Mesendoderm (in vitro differentiated cells): ENCODE measurements around the gene UNC13A.

Source experiments
- DNase-seq: peaks from one replicate; pipeline ENCODE4 v3.0.0; 2013
- H2AK5ac ChIP-seq: 2 replicates; pipeline ENCODE4 v1.6.1; 2013; ENCODE audit warnings: low read length, inconsistent platforms
- H2BK120ac ChIP-seq: 2 replicates; pipeline ENCODE4 v1.6.1; 2013; ENCODE audit warnings: low read depth, mild to moderate bottlenecking, low read length, moderate library complexity, mixed read lengths
- H2BK15ac ChIP-seq: replicated peaks from 2 replicates; pipeline ENCODE4 v1.6.1; 2013; ENCODE audit warnings: low read depth, mild to moderate bottlenecking, moderate library complexity
- H2BK5ac ChIP-seq: 2 replicates; pipeline ENCODE4 v1.6.1; 2013; ENCODE audit warnings: low read length, inconsistent platforms
- H3K18ac ChIP-seq: 2 replicates; pipeline ENCODE4 v1.6.1; 2013; ENCODE audit warnings: mild to moderate bottlenecking, low read length, mixed read lengths
- H3K23ac ChIP-seq: one replicate; pipeline ENCODE4 v1.6.1; 2013; ENCODE audit warnings: low read length
- H3K27ac ChIP-seq: 2 replicates; pipeline ENCODE4 v1.5.1; 2013; ENCODE audit warnings: low read depth, mild to moderate bottlenecking, inconsistent platforms, low read length, moderate library complexity
- H3K27me3 ChIP-seq: 2 replicates; pipeline ENCODE4 v1.6.1; 2013; ENCODE audit warnings: low read length, control low read depth, mild to moderate bottlenecking, inconsistent platforms; ENCODE audit not compliant: insufficient read depth, poor library complexity
- H3K36me3 ChIP-seq: 2 replicates; pipeline ENCODE4 v1.6.1; 2013; ENCODE audit warnings: low read length, inconsistent platforms; ENCODE audit not compliant: control insufficient read depth, insufficient read depth
- H3K4ac ChIP-seq: one replicate; pipeline ENCODE4 v1.6.1; 2013; ENCODE audit warnings: low read depth, mild to moderate bottlenecking, low read length, moderate library complexity
- H3K4me1 ChIP-seq: 2 replicates; pipeline ENCODE4 v1.6.1; 2013; ENCODE audit warnings: low read depth, low read length, inconsistent platforms; ENCODE audit not compliant: control insufficient read depth
- H3K4me2 ChIP-seq: 2 replicates; pipeline ENCODE4 v1.6.1; 2013; ENCODE audit warnings: low read length
- H3K4me3 ChIP-seq: 2 replicates; pipeline ENCODE4 v1.5.1; 2013; ENCODE audit warnings: mild to moderate bottlenecking, low read length
- H3K56ac ChIP-seq: one replicate; pipeline ENCODE4 v1.6.1; 2013; ENCODE audit warnings: low read length
- H3K79me1 ChIP-seq: 2 replicates; pipeline ENCODE4 v1.6.1; 2013; ENCODE audit warnings: low read length, inconsistent platforms
- H3K79me2 ChIP-seq: 2 replicates; pipeline ENCODE4 v1.6.1; 2013; ENCODE audit warnings: mild to moderate bottlenecking, low read length; ENCODE audit not compliant: control insufficient read depth, insufficient read depth
- H3K9ac ChIP-seq: 2 replicates; pipeline ENCODE4 v1.6.1; 2013; ENCODE audit warnings: low read length, inconsistent platforms
- H4K5ac ChIP-seq: one replicate; pipeline ENCODE4 v1.6.1; 2013; ENCODE audit warnings: low read length
- H4K8ac ChIP-seq: one replicate; pipeline ENCODE4 v1.6.1; 2013; ENCODE audit warnings: low read depth, mild to moderate bottlenecking, control low read depth, low read length, moderate library complexity
- WGBS: extraction: QIAGEN DNeasy Blood & Tissue Kit; methylation state at CpG from one replicate; pipeline ENCODE4 v1.1.7; 2013; ENCODE audit warnings: low lambda C conversion rate, missing lambda C conversion rate; ENCODE audit not compliant: insufficient coverage; ENCODE audit errors: extremely low coverage; 5-methylcytosine and 5-hydroxymethylcytosine counted together

The UNC13A gene

DNA sequence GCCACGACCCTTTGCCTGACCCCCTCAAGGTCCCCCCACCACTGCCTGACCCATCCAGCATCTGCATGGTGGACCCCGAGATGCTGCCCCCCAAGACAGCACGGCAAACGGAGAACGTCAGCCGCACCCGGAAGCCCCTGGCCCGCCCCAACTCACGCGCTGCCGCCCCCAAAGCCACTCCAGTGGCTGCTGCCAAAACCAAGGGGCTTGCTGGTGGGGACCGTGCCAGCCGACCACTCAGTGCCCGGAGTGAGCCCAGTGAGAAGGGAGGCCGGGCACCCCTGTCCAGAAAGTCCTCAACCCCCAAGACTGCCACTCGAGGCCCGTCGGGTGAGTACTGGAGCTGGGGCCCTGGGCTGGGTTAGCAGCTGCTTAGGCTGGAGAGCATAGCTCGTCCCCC, 39.7 kb upstream of the UNC13A start:
- H3K79me2 ChIP-seq = peaks cover 7% of the 10 kb centered on the region
- no peak overlapping the region for H4K8ac ChIP-seq
- no peak overlapping the region for H3K27ac ChIP-seq
- no peak overlapping the region for H2BK120ac ChIP-seq
- H3K4me1 ChIP-seq = no peaks in the 10 kb centered on the region
- no peak overlapping the region for H3K9ac ChIP-seq
- H2BK15ac ChIP-seq = no peak overlapping the region
- H3K18ac ChIP-seq = no peak overlapping the region
- H3K23ac ChIP-seq = no peak overlapping the region
- no peak overlapping the region for H3K4me2 ChIP-seq
- H3K36me3 ChIP-seq = peaks cover 19% of the 10 kb centered on the region
- H3K79me1 ChIP-seq = peaks cover 10% of the 10 kb centered on the region
- no peak overlapping the region for H3K4me3 ChIP-seq
- H4K5ac ChIP-seq = no peak overlapping the region
- no peak for DNase-seq
- no peak overlapping the region for H2BK5ac ChIP-seq
- no peak overlapping the region for H2AK5ac ChIP-seq
- WGBS = no CpG with 5 or more reads among the region's 19 CpGs
- H3K56ac ChIP-seq = no peak overlapping the region
- no peak overlapping the region for H3K4ac ChIP-seq
- H3K27me3 ChIP-seq = no peaks in the 10 kb centered on the region

DNA sequence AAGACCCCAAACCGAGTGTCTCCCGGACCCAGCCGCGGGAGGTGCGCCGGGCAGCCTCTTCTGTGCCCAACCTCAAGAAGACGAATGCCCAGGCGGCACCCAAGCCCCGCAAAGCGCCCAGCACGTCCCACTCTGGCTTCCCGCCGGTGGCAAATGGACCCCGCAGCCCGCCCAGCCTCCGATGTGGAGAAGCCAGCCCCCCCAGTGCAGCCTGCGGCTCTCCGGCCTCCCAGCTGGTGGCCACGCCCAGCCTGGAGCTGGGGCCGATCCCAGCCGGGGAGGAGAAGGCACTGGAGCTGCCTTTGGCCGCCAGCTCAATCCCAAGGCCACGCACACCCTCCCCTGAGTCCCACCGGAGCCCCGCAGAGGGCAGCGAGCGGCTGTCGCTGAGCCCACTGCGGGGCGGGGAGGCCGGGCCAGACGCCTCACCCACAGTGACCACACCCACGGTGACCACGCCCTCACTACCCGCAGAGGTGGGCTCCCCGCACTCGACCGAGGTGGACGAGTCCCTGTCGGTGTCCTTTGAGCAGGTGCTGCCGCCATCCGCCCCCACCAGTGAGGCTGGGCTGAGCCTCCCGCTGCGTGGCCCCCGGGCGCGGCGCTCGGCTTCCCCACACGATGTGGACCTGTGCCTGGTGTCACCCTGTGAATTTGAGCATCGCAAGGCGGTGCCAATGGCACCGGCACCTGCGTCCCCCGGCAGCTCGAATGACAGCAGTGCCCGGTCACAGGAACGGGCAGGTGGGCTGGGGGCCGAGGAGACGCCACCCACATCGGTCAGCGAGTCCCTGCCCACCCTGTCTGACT, 39.0 kb upstream of the UNC13A start:
- no peak overlapping the region for H3K9ac ChIP-seq
- H4K5ac ChIP-seq = no peak overlapping the region
- H3K4me3 ChIP-seq = no peak overlapping the region
- no CpG with 5 or more reads among the region's 62 CpGs for WGBS
- peaks cover 7% of the 10 kb centered on the region for H3K79me1 ChIP-seq
- H3K18ac ChIP-seq = no peak overlapping the region
- DNase-seq = no peak
- H3K4me2 ChIP-seq = no peak overlapping the region
- H3K27ac ChIP-seq = no peak overlapping the region
- H2BK5ac ChIP-seq = no peak overlapping the region
- H4K8ac ChIP-seq = no peak overlapping the region
- H3K56ac ChIP-seq = no peak overlapping the region
- H3K4me1 ChIP-seq = no peaks in the 10 kb centered on the region
- H3K4ac ChIP-seq = no peak overlapping the region
- H2BK15ac ChIP-seq = no peak overlapping the region
- H2AK5ac ChIP-seq = no peak overlapping the region
- H2BK120ac ChIP-seq = no peak overlapping the region
- H3K23ac ChIP-seq = no peak overlapping the region
- H3K79me2 ChIP-seq = peaks cover 5% of the 10 kb centered on the region
- no peaks in the 10 kb centered on the region for H3K27me3 ChIP-seq
- H3K36me3 ChIP-seq = peaks cover 18% of the 10 kb centered on the region

DNA sequence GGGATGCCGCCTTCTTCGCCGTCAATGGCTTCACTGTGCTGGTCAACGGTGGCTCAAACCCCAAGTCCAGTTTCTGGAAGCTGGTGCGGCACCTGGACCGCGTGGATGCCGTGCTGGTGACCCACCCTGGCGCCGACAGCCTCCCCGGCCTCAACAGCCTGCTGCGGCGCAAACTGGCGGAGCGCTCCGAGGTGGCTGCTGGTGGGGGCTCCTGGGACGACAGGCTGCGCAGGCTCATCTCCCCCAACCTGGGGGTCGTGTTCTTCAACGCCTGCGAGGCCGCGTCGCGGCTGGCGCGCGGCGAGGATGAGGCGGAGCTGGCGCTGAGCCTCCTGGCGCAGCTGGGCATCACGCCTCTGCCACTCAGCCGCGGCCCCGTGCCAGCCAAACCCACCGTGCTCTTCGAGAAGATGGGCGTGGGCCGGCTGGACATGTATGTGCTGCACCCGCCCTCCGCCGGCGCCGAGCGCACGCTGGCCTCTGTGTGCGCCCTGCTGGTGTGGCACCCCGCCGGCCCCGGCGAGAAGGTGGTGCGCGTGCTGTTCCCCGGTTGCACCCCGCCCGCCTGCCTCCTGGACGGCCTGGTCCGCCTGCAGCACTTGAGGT, 38.1 kb upstream of the UNC13A start:
- H3K4me3 ChIP-seq = no peak overlapping the region
- H3K56ac ChIP-seq = no peak overlapping the region
- no peaks in the 10 kb centered on the region for H3K27me3 ChIP-seq
- H2AK5ac ChIP-seq = no peak overlapping the region
- H3K79me2 ChIP-seq = peaks cover 13% of the 10 kb centered on the region
- no peak overlapping the region for H3K23ac ChIP-seq
- H2BK5ac ChIP-seq = no peak overlapping the region
- H3K4me1 ChIP-seq = no peaks in the 10 kb centered on the region
- H3K27ac ChIP-seq = no peak overlapping the region
- no CpG with 5 or more reads among the region's 59 CpGs for WGBS
- no peak overlapping the region for H3K4me2 ChIP-seq
- no peak overlapping the region for H2BK120ac ChIP-seq
- no peak overlapping the region for H2BK15ac ChIP-seq
- H4K8ac ChIP-seq = no peak overlapping the region
- no peak for DNase-seq
- peaks cover 18% of the 10 kb centered on the region for H3K36me3 ChIP-seq
- H4K5ac ChIP-seq = no peak overlapping the region
- peaks cover 10% of the 10 kb centered on the region for H3K79me1 ChIP-seq
- H3K18ac ChIP-seq = no peak overlapping the region
- H3K9ac ChIP-seq = no peak overlapping the region
- H3K4ac ChIP-seq = no peak overlapping the region

DNA sequence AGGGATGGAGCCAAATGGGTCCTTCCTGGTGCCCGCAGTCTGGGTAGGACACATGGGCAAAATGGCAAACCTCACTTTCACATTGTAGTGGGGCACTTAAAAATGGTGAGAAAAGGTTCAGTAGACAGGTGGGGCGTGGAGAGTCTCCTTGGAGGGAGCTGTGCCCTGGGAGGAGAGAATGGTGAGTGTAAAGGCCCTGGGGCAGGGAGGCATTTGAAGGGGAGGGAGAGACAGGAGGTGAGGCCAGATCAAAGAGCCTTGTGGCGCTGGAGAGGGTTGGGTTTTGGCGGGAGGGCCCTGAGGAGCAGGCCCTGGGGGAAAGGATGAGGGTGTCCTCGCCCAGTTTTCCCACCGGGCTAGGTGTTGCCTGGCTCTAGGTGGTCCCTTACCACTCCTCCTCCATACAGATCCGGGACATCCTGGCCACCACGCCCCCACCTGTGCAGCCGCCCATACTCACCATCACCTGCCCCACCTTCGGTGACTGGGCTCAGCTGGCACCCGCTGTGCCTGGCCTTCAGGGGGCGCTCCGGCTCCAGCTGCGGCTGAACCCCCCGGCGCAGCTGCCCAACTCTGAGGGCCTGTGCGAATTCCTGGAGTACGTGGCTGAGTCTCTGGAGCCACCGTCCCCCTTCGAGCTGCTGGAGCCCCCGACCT, 37.4 kb upstream of the UNC13A start:
- DNase-seq = no peak
- no peak overlapping the region for H3K4ac ChIP-seq

DNA sequence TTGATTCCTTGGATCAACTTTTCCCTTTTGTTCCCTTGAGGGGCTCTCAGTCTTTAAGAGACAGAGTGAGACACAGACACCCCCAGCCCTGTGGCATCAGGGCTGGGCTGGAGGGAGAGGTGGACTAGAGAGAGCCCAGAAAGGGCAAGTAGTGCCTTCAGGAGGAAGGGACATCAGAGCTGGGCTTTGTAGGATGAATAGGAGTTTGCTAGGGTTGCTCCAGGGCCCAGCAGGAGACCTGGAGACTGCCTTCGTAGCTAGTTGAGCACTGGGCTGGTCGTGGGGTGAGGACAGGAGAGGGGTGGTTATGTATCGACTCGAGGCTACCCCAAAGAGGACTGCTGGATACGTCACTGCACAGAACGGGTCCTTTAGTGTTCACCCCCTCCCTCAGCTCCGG, 36.5 kb upstream of the UNC13A start:
- no peak for DNase-seq
- H3K36me3 ChIP-seq = peaks cover 14% of the 10 kb centered on the region
- no peak overlapping the region for H3K9ac ChIP-seq
- H3K27me3 ChIP-seq = no peaks in the 10 kb centered on the region
- H3K4me1 ChIP-seq = peaks cover 4% of the 10 kb centered on the region
- no peak overlapping the region for H2BK5ac ChIP-seq
- H3K18ac ChIP-seq = no peak overlapping the region
- H2BK15ac ChIP-seq = no peak overlapping the region
- no peak overlapping the region for H3K4ac ChIP-seq
- H3K23ac ChIP-seq = no peak overlapping the region
- no peak overlapping the region for H2AK5ac ChIP-seq
- H3K4me3 ChIP-seq = no peak overlapping the region
- H3K27ac ChIP-seq = no peak overlapping the region
- peaks cover 21% of the 10 kb centered on the region for H3K79me1 ChIP-seq
- no CpG with 5 or more reads among the region's 7 CpGs for WGBS
- no peak overlapping the region for H2BK120ac ChIP-seq
- H3K4me2 ChIP-seq = no peak overlapping the region
- H3K56ac ChIP-seq = no peak overlapping the region
- no peak overlapping the region for H4K5ac ChIP-seq
- H3K79me2 ChIP-seq = peaks cover 27% of the 10 kb centered on the region
- H4K8ac ChIP-seq = no peak overlapping the region

More for the DNA sequence above, 37.4 kb upstream of the UNC13A start:
- no peak overlapping the region for H3K4me3 ChIP-seq
- WGBS = no CpG with 5 or more reads among the region's 21 CpGs
- peaks cover 15% of the 10 kb centered on the region for H3K79me1 ChIP-seq
- H3K4me1 ChIP-seq = no peaks in the 10 kb centered on the region
- no peak overlapping the region for H2BK5ac ChIP-seq
- H2BK120ac ChIP-seq = no peak overlapping the region
- H2AK5ac ChIP-seq = no peak overlapping the region
- H3K27me3 ChIP-seq = no peaks in the 10 kb centered on the region
- peaks cover 16% of the 10 kb centered on the region for H3K36me3 ChIP-seq
- H3K18ac ChIP-seq = no peak overlapping the region
- H4K8ac ChIP-seq = no peak overlapping the region
- H3K79me2 ChIP-seq = peaks cover 18% of the 10 kb centered on the region
- H3K27ac ChIP-seq = no peak overlapping the region
- H3K56ac ChIP-seq = no peak overlapping the region
- no peak overlapping the region for H2BK15ac ChIP-seq
- H3K9ac ChIP-seq = no peak overlapping the region
- no peak overlapping the region for H3K4me2 ChIP-seq
- no peak overlapping the region for H3K23ac ChIP-seq
- no peak overlapping the region for H4K5ac ChIP-seq
